GM18519 (cell line): Measurements from ENCODE around the gene RHOBTB3.

Experiments used
- ATAC-seq: cut with Tn5 transposase; IDR thresholded peaks from one replicate; pipeline ENCODE4 v1.9.1; 2021; ENCODE audit warnings: mild to moderate bottlenecking, moderate library complexity; ENCODE audit not compliant: unreplicated experiment, low FRiP score

Gene RHOBTB3

GRCh38 chr5:95761771-95762651 is 30.9 kb downstream of the RHOBTB3 start:
- ATAC-seq = no peak

DNA sequence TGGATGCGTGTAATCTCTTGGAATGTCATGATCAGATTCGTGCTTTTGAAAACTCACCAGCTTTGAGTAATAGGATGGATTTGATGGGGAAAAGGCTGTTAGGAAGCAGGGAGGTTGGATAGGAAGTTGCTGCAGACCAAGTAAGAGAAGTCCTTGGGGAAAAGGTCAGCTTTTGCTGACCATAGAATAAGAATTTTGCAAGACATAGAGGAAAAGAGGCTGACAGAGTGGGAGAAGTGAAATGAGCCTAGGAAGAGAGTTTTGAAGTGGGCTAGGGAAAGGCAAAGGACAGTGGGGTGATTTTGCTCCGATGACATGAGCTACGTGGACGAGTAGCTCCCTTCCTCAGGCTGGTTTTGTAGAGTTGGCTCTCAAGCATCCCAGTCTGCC is 31.5 kb downstream of the RHOBTB3 start:
- no peak for ATAC-seq

GRCh38 chr5:95763941-95764340 is 32.8 kb downstream of the RHOBTB3 start:
- no peak for ATAC-seq

DNA sequence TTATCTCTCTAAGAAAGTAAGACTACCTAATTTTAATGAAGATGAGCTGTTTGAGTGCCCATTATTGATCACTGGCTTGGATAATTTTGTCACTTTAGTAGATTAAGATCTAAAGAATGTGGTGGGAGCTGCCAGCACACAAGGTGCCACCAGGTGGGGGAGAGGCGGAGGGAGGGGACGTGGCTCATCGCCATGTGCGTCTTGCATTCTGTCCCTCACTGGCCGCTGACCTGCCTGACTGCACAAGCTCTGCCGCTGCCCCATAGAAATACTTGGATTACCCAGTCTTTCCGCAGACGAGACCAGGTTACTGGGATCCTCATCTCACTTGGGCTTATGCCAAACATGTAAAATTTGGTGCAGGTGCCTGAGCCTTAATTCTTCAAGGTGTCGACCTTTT is 37.6 kb downstream of the RHOBTB3 start:
- ATAC-seq = no peak

DNA sequence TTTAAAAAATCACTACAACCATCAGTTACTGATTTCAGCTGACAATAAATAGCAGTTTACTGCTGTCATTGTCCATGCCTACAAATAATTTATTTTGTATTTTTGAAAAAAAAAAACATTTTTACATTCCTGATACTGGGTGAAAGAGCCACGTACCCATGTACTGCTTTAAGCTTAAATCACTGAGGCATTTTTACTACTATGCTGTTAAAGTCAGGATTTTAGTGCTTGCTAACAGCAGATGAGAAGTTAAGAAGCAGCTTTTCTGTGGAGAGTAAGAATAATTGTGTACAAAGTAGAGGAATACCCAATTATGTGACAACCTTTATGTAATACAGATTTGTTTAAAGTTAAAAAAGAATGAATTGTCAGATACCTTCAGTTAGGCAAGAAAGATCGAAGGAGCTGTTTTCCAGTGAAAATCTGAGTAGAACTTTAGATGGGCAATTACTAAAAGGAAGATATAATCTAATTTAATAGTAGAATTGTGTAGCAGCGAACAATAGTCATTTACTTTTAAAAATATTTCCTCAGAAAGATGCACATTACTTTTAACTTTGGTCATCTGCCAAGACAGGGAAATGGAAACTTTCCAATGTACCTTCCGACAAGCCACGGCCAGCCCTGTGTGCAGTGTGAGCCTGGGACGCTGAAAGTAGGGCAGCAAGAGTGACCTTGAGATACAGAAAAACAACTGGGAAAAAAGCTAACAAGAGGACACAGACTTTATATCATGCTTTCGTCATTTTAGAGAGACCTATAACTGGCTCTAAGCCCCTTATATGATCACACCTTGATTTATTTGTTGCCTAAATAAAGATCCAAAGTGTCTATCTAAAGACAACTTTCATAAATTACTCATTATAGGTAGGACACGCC is 39.9 kb downstream of the RHOBTB3 start:
- ATAC-seq = no peak

GRCh38 chr5:95771892-95772291 is 40.8 kb downstream of the RHOBTB3 start:
- no peak for ATAC-seq

GRCh38 chr5:95773335-95774059 is 42.4 kb downstream of the RHOBTB3 start:
- ATAC-seq = no peak

- ATAC-seq = no peak
Observed at GRCh38 chr5:95777441-95777840, 46.3 kb downstream of the RHOBTB3 start.

DNA sequence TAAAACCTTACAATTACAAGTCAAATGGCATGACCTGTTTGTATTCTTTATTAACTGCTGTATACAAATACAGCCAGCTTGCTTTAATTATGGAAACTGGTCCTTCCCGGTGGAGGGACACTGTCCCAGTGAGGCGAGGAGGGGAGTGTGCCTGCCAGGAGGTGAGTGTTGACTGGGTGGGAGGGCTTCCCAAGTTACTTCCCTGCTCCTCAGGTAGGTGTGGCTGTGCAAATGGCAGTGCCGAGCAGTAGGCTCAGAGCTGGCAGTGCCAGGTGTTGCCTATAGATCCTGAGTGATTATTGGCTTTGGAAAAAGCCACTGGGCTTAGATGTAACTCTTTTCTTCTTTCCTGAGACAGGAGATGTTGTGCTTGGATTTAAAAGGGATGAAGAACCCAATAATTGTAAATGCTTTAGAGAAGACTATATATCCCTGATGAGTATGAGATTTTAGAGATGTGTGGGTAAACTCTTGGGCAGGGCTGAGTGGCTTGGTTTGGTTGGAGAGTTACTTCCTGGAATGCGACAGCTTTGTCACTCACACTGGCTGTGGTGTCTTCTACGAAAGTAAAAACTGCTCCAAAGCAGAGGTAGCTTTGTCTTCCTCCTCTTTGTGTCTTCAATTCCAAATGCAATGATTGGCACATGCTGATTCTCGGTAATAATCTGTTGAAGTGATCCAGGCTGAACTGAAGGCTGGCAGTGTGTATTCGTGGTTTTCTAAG is 47.7 kb downstream of the RHOBTB3 start:
- no peak for ATAC-seq

DNA sequence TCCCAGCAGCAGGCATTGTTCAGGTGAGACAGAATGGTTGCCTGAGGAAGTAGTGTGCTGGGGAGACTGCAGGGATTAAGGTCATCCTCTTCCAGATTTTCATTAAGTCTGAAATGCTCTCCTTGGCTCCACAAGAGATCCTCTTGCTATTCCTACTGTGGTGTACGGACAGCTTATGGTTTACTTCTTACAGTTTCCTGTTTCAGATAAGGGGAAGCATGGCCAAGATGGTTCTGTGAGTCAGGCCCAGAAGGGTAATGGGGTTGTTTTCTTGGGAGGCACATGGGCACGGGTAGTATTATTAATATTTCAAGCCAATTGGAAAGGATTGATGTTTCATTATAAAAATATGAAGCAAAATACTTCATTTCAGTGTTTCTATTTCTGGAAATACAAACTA is 48.5 kb downstream of the RHOBTB3 start:
- no peak for ATAC-seq

DNA sequence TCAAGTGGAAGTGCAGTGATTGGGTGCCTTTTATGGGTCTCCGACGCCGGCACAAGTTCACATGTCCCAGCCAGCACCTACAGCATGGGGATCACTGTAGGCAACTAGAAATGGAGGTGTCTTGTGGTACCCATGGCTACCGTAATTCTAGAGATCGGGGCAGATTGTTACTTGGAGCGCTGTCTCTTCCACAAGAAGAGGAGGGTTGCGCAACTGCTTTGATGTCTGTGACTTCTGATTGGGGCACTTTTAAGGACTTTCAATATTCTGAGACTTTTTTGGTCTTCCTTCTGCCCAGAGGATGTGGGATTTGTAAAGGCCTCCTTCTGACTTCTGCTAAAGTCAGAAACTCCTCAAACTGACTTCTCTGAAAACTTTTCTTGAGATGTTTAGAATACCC is 49.5 kb downstream of the RHOBTB3 start:
- ATAC-seq = no peak

DNA sequence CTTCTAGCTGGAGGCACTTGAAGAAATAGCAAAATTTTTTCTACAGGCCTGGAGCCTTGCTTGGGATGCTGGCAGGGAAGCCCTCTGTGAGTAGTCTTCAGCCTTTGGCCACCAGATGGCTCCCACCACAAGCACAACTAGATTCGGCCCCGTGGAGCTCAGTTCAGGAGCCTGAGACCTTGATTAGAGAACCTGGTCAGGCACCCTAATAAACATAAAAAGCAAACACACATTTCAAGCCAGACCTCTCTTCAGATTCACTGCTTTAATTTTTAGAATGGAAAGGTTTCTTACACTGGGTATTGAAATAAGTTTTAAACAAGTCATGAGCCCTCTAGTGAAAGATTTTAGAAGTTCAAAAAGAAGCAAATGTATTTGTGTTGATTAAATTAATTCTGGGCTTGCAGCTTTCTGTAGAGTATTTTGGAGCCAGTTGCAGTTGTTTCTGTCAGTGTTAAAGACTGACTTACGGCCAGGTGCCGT is 50.0 kb downstream of the RHOBTB3 start:
- peak; percentile 79 for ATAC-seq

- ATAC-seq = no peak
Observed at GRCh38 chr5:95782181-95782580, 51.0 kb downstream of the RHOBTB3 start.

GRCh38 chr5:95783661-95784060 is 52.5 kb downstream of the RHOBTB3 start:
- ATAC-seq = no peak

DNA sequence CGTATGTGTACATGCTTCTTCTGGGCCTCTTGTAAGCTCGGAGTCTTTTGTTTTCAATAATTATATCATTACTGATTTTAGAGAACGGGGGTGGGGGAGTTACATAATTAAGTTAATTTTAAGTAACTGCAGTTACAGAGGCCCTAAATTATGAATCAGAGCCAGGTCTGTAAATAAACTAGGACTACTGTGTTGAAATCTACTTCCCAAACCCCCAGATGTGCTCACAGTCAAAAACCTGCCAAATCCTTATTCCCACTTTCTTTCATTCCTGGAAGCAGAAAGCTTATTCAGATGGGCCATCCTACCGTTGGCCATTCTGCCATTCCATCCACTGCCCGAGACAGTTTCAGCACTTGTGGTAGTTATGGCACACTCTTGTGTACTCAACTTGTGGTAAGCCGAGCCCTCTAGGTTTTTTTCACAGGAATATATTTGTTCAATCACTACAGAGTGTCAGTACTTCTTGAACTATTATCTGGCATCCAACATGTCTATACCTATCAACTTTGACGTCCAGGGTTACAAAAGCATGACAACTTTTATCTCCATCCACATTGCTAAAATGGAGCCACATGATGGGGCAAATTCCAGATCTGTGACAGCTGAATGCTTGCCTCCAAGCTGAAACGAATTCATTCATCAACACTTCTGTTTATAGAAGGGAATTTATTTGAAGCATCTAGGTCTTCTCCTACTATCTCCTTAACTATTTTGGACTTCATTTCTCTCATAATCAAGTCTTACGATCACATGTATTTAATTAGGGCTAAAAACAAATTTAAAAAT is 53.6 kb downstream of the RHOBTB3 start:
- ATAC-seq = no peak

- ATAC-seq = no peak
Observed at GRCh38 chr5:95786821-95787418, 55.8 kb downstream of the RHOBTB3 start.

- ATAC-seq = no peak
Observed at GRCh38 chr5:95788493-95788892, 57.4 kb downstream of the RHOBTB3 start.

DNA sequence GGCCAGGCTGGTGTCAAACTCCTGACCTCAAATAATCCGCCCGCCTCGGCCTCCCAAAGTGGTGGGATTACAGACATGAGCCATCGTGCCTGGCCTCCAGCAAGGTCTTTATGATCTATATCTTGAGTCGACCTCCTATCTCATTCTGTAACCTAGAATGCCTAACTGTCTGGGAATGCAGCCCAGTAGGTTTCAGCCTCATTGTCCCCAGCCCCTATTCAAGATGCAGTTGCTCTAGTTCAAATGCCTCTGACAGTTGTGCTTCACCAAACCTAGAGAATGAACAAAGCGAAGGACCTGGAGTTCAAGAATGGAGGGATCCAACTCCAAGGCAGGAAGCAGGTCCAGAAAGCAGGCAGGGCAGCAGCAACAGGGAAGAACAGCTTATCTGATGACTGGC is 60.6 kb downstream of the RHOBTB3 start:
- no peak for ATAC-seq

DNA sequence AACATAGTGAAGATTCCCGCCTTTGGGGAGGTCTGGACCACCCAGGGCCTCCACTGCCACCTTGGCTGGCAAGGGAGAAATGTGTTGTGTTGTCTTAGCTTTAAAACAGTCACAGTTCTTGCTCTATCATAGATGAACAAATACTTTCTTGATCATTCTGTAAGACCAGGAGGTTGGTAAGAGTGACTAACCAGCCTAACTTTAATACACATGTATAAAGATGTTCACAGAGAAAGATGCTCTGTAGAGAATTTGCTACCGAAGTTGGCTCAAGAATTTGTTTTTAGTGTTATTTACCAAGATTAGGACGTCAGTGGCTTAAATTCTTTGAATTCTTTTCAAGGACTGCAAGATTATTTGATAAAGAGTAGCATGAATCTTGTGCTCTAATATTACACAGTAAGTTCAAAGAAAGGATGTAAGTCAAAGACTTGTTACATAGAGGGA is 63.0 kb downstream of the RHOBTB3 start:
- ATAC-seq = no peak
